ENCODE measurements around the gene IFNA7.
"Not testable (repeated sequence)": the region's sequence is repeated elsewhere in the genome, so short reads cannot be mapped to it uniquely, and the experiment has no call there.

IFNA7 gene

DNA sequence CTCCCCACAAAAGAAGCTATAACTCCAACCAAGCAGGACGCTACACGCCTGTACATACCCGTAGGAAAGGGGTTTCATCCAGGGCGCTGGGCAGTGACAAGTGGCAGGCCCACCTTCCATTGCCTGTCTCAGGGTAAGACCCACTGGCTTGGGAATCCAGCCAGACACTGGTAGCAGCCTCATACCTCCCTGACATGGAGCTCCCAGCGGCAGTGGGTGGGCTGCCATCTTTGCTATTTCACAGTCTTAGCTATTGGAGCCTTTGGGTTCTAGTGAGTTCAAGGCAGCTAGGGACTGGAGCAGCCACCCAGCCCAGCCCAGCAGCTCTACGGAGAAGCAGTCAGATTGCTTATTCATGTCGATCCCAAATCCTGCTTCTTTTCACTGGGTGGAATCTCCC lies 8.3 kb upstream of the IFNA7 start:
- Mint-ChIP-seq H3K27ac (no peak overlapping the region), H3K4me3 (no peak overlapping the region), H3K4me1 (ENCODE audit: low read depth) (peaks cover 1% of the 10 kb centered on the region), H3K36me3 (ENCODE audit: low read depth) (no peaks in the 10 kb centered on the region), H3K9me3 (no peaks in the 10 kb centered on the region), H3K27me3 (ENCODE audit: low read depth) (peaks cover 12% of the 10 kb centered on the region)

DNA sequence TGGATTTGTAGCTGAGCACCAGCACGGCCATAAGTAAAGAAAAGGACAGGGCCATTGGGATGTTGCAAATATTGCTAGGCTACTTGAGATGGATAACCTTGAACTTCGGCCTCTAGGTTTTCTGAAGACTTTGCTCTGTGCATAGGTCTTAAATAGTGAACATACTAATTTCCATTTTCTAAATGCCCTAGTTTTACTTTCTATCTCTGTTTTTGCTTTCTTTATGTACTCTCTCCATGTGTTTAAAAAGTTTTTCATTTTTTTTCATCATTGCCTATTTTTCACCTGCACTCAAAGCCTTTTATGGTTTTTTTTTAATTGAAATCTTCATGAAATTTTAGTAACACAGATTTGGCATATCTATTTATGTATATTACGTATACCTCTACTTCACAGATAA lies 5.0 kb upstream of the IFNA7 start, which contains the start of gene IFNA10:
Gene IFNA10, minus strand, starts transcription at position 101 of the 400 bp plus-strand sequence. Its CDS starts 46 bp downstream, at position 55.
- H3K4me1 Mint-ChIP-seq (ENCODE audit: low read depth); H3K9me3 Mint-ChIP-seq: not testable (repeated sequence)

DNA sequence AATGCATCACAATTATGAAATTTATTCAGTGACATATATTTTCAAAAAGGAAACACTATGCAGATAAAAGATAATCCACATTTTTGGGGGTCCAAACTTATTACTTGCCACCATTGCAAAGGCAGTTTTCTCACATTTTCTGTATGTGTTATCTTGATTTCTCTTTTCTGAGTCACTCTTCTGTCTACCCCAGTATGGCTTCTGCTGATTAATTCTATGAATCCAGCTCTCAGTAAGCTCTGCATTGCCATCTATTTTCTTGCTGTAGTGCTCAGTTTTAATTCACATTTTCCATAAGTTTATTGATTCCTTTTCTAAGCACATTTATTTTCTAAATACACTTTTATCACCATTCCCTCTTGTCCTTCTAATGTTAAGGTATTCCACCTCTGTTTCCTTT lies 3.2 kb upstream of the IFNA7 start:
- Mint-ChIP-seq H3K4me3 (no peak overlapping the region), H3K36me3 (ENCODE audit: low read depth) (no peaks in the 10 kb centered on the region), H3K9me3 (no peaks in the 10 kb centered on the region), H3K27ac (no peak overlapping the region), H3K27me3 (ENCODE audit: low read depth) (peaks cover 32% of the 10 kb centered on the region), H3K4me1 (ENCODE audit: low read depth) (peaks cover 1% of the 10 kb centered on the region)

More for the DNA sequence above, 5.0 kb upstream of the IFNA7 start, which contains the start of gene IFNA10:
- not testable (repeated sequence) for H3K4me3 Mint-ChIP-seq; H3K27ac Mint-ChIP-seq; H3K36me3 Mint-ChIP-seq (ENCODE audit: low read depth)
- H3K27me3 Mint-ChIP-seq (ENCODE audit: low read depth) = peaks cover 20% of the 10 kb centered on the region

DNA sequence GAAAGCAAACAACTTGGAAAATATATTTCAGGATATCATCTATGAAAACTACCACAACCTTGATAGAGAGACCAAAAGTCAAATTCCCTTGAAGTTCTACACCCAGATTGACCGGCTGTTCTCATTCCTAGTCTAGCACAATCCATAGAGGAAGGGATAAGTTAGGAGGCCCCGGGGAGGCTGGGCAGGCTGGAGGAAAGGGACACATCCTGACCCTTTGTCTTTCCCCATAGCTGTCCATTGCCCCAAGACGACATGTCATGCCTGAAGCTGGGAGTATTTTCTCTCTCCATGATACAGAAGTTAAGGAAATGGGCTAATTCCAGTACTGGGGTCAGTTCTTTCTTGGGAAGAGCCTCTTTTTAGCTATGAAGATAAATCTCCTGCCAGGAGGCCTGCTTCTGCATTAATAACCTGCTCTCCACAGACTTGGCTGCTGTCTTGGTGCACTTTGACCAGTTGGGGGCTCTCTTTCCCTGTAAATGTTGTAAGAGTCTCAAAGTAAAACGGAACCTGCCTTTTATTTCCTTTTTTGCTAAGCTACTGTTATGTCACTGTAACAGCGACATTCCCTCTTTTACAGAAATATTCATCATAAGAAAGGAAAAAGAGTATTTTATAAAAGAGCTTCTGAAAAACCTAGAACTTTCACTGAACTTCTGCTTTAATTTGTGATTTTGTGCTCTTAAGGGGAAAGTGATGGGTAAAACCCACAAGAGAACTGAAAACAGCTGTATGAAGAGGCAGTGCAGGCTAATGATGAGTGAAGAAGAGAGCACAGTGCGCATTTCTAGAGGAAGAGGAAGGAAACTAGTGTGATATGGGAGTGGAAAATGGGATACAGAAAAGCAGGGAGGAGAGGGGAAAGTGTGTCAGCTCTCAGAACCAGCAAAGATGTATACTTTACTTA lies 6.9 kb downstream of the IFNA7 start:
- not testable (repeated sequence) for H3K27ac Mint-ChIP-seq; H3K36me3 Mint-ChIP-seq (ENCODE audit: low read depth); H3K9me3 Mint-ChIP-seq; H3K4me1 Mint-ChIP-seq (ENCODE audit: low read depth)
- Mint-ChIP-seq H3K27me3 (ENCODE audit: low read depth) (peaks cover 18% of the 10 kb centered on the region), H3K4me3 (peak overlapping the region; percentile 48)

DNA sequence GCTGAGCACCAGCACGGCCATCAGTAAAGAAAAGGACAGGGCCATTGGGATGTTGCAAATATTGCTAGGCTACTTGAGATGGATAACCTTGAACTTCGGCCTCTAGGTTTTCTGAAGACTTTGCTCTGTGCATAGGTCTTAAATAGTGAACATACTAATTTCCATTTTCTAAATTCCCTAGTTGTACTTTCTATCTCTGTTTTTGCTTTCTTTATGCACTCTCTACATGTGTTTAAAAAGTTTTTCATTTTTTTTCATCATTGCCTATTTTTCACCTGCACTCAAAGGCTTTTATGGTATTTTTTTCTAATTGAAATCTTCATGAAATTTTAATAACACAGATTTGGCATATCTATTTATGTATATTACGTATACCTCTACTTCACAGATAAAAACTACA lies 14.5 kb downstream of the IFNA7 start, which contains the start of gene IFNA4:
Gene IFNA4, minus strand, starts transcription at position 101 of the 400 bp plus-strand sequence. Its CDS starts 56 bp downstream, at position 45.
- H3K4me1 Mint-ChIP-seq (ENCODE audit: low read depth); H3K27ac Mint-ChIP-seq; H3K9me3 Mint-ChIP-seq; H3K4me3 Mint-ChIP-seq; H3K36me3 Mint-ChIP-seq (ENCODE audit: low read depth): not testable (repeated sequence)
- H3K27me3 Mint-ChIP-seq (ENCODE audit: low read depth) = peaks cover 29% of the 10 kb centered on the region

DNA sequence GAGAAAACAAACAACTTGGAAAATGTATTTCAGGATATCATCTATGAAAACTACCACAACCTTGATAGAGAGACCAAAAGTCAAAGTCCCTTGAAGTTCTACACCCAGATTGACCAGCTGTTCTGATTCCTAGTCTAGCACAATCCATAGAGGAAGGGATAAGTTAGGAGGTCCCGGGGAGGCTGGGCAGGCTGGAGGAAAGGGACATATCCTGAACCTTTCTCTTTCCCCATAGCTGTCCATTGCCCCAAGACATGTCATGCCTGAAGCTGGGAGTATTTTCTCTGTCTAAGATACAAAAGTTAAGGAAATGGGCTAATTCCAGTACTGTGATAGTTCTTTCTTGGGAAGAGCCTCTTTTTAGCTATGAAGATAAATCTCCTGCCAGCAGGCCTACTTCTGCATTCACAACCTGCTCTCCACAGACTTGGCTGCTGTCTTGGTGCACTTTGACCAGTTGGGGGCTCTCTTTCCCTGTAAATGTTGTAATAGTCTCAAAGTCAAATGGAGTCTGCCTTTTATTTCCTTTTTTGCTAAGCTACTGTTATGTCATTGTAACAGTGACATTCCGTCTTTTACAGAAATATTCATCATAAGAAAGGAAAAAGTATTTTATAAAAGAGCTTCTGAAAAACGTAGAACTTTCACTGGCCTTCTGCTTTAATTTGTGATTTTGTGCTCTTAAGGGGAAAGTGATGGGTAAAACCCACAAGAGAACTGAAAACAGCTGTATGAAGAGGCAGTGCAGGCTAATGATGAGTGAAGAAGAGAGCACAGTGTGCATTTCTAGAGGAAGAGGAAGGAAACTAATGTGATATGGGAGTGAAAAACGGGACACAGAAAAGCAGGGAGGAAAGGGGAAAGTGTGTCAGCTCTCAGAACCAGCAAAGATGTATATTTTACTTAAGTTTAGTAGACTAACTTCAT lies 18.9 kb downstream of the IFNA7 start:
- H3K36me3 Mint-ChIP-seq (ENCODE audit: low read depth); H3K27ac Mint-ChIP-seq; H3K9me3 Mint-ChIP-seq; H3K4me3 Mint-ChIP-seq; H3K4me1 Mint-ChIP-seq (ENCODE audit: low read depth): not testable (repeated sequence)
- H3K27me3 Mint-ChIP-seq (ENCODE audit: low read depth) = peaks cover 18% of the 10 kb centered on the region

DNA sequence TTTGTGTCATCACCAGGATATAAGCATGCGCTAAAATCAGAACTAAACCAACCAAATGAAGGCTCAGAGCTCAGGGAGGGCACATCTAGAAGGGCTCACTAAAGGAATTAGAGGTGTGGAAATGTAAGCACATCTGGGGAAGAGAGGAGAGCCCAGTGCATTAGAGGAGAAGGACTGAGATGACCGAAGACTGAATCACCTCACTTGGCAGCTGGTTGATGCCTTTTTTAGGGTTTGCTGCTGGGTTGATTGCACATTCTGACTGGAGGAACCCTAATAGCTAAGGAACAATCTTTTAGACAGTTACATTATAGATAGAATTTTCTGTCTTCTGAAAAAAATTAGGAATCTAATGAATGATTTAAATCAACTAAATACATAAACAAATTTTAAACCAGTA lies 27.3 kb downstream of the IFNA7 start:
- no peaks in the 10 kb centered on the region for H3K9me3 Mint-ChIP-seq
- no peak overlapping the region for H3K27ac Mint-ChIP-seq
- no peaks in the 10 kb centered on the region for H3K36me3 Mint-ChIP-seq (ENCODE audit: low read depth)
- peaks cover 46% of the 10 kb centered on the region for H3K27me3 Mint-ChIP-seq (ENCODE audit: low read depth)
- no peak overlapping the region for H3K4me3 Mint-ChIP-seq
- H3K4me1 Mint-ChIP-seq (ENCODE audit: low read depth) = no peaks in the 10 kb centered on the region

DNA sequence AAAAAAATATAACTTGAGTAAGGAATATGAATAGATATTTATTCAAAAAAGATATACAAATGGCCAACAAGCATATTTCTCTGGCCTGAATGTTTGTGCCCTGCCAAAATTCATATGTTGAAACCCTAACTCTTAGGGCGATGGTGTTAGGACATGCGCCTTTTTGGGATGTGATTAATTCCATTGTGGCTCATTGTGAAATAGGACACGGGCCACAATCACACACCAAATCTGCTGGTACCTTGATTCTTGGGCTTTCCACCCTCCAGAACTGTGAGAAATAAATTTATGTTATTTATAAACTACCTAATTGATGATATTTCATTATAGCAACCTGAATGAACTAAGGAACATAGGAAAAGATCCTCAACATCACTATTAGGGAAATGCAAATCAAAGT lies 29.8 kb downstream of the IFNA7 start:
- Mint-ChIP-seq H3K9me3 (no peaks in the 10 kb centered on the region), H3K36me3 (ENCODE audit: low read depth) (no peaks in the 10 kb centered on the region), H3K27me3 (ENCODE audit: low read depth) (peaks cover 60% of the 10 kb centered on the region), H3K4me3 (no peak overlapping the region), H3K4me1 (ENCODE audit: low read depth) (no peaks in the 10 kb centered on the region), H3K27ac (no peak overlapping the region)

DNA sequence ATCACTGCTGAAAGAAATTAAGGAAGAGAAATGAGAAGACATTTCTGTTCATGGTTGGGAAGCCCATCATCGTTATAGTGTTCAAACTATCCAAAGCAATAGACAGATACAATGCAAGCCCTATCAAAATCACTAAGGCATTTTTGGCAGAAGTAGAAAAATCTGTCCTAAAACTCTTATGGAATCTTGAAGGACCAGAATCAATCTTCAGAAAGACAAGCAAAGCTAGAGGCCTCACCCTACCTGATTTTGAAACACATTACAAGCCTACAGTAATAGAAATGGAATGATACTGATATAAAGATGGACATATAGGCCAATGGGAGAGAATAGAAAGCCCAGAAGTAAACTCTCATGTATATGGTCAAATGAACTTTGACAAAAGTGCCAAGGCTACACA lies 30.7 kb downstream of the IFNA7 start:
- no peaks in the 10 kb centered on the region for H3K36me3 Mint-ChIP-seq (ENCODE audit: low read depth)
- no peaks in the 10 kb centered on the region for H3K9me3 Mint-ChIP-seq
- no peak overlapping the region for H3K4me3 Mint-ChIP-seq
- peaks cover 60% of the 10 kb centered on the region for H3K27me3 Mint-ChIP-seq (ENCODE audit: low read depth)
- no peak overlapping the region for H3K27ac Mint-ChIP-seq
- H3K4me1 Mint-ChIP-seq (ENCODE audit: low read depth) = peaks cover 1% of the 10 kb centered on the region

DNA sequence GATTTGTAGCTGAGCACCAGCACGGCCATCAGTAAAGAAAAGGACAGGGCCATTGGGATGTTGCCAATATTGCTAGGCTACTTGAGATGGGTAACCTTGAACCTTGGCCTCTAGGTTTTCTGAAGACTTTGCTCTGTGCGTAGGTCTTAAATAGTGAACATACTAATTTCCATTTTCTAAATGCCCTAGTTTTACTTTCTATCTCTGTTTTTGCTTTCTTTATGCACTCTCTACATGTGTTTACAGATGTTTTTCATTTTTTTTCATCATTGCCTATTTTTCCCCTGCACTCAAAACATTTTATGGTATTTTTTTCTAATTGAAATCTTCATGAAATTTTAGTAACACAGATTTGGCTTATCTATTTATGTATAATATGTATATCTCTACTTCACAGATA lies 35.4 kb downstream of the IFNA7 start, which contains the start of gene IFNA21:
Gene IFNA21, minus strand, starts transcription at position 101 of the 400 bp plus-strand sequence. Its CDS starts 48 bp downstream, at position 53.
- not testable (repeated sequence) for H3K9me3 Mint-ChIP-seq; H3K27ac Mint-ChIP-seq; H3K4me3 Mint-ChIP-seq; H3K36me3 Mint-ChIP-seq (ENCODE audit: low read depth)
- H3K4me1 Mint-ChIP-seq (ENCODE audit: low read depth) = peaks cover 12% of the 10 kb centered on the region
- peaks cover 43% of the 10 kb centered on the region for H3K27me3 Mint-ChIP-seq (ENCODE audit: low read depth)

DNA sequence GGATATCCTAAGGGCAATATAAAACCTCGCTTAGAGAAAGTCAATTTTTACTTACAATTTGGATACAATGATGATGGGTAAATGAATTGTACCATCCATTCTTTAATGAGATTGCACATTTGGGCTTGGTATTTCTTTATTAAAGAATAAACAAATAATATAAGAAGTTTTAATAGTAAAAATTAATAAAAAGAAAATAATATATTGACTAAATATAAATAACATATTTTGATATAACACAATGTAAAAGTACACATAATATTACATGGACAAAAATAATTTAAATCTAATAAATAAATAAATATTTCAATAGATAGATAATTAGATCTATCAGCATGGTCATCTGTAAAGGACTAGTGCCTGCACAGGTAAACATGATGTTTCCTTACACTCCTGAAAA lies 36.5 kb downstream of the IFNA7 start:
- peaks cover 35% of the 10 kb centered on the region for H3K27me3 Mint-ChIP-seq (ENCODE audit: low read depth)

DNA sequence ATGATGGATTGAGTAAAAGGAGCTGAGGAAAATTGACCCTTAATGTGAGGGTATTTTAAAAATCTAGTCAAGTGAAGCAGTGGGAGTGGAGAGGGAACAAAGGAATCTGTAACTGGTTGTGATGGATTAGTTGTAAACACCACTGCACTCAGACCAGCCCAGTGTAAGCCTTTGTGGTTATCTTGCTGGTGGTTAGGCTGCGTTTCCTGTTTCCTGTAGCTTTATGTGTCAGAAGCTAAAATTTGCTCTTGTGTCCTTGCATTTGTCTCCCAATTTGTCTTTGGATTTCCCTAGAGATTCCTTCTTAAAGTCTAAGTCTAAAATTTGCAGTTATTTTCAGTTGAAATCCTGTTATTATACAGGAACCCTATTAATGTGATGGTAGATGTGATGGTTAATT lies 41.8 kb downstream of the IFNA7 start:
- H3K27me3 Mint-ChIP-seq (ENCODE audit: low read depth) = peaks cover 8% of the 10 kb centered on the region
- H3K4me1 Mint-ChIP-seq (ENCODE audit: low read depth) = peaks cover 34% of the 10 kb centered on the region
- H3K36me3 Mint-ChIP-seq (ENCODE audit: low read depth) = peaks cover 2% of the 10 kb centered on the region
- H3K4me3 Mint-ChIP-seq = peak overlapping the region; percentile 57
- peak overlapping the region; percentile 43 for H3K27ac Mint-ChIP-seq
- peaks cover 12% of the 10 kb centered on the region for H3K9me3 Mint-ChIP-seq

More for the DNA sequence above, 36.5 kb downstream of the IFNA7 start:
- no peak overlapping the region for H3K27ac Mint-ChIP-seq
- H3K4me3 Mint-ChIP-seq = no peak overlapping the region
- H3K36me3 Mint-ChIP-seq (ENCODE audit: low read depth) = peaks cover 2% of the 10 kb centered on the region
- H3K4me1 Mint-ChIP-seq (ENCODE audit: low read depth) = peaks cover 21% of the 10 kb centered on the region
- no peaks in the 10 kb centered on the region for H3K9me3 Mint-ChIP-seq

DNA sequence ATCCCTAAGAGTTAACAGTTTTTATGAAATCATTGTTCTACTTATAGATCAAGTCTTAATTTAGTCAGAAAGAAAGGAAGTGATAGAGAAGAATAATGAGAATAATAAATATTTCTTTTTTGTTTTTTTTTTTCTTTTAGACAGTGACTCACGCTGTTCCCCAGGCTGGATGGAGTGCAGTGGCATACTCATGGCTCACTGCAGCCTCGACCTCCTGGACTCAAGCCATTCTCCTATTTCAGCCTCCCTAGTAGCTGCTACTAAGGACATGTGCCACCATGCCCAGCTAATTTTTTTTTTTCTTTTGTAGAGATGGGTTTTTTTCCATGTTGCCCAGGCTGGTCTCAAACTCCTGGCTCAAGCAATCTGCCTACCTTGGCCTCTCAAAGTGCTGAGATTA lies 46.5 kb downstream of the IFNA7 start:
- Mint-ChIP-seq H3K27ac (no peak overlapping the region), H3K27me3 (ENCODE audit: low read depth) (peaks cover 19% of the 10 kb centered on the region), H3K4me1 (ENCODE audit: low read depth) (peaks cover 21% of the 10 kb centered on the region), H3K9me3 (peaks cover 12% of the 10 kb centered on the region), H3K4me3 (no peak overlapping the region), H3K36me3 (ENCODE audit: low read depth) (no peaks in the 10 kb centered on the region)

DNA sequence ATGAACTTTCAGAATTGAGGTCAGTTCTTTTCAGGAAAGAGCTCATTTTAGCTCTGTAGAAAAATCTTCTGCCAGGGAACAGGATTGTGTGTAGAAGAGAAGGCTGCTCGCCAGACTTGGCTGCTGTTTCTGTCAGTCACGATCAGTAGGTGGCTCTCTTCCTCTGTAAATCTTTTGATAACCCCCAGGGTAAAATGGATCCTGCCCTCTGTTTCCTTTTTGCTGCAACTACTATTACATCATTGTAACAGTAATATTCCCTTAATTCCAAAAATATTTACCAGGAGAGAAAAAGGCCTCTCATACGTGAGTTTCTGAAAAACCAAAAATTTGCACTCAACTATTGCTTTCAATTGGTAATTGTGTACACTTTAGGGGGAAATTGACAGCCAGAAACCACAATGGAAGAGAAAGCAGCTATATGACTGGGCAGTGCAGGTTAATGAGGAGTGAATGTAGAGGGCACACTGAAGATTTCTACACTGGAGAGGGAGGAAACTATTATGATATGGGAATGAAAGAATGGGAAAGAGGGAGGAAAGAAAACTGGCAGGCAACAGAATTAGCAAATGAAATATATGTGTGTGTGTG lies 47.9 kb downstream of the IFNA7 start:
- no peak overlapping the region for H3K27ac Mint-ChIP-seq
- peaks cover 18% of the 10 kb centered on the region for H3K27me3 Mint-ChIP-seq (ENCODE audit: low read depth)
- peaks cover 13% of the 10 kb centered on the region for H3K9me3 Mint-ChIP-seq
- H3K36me3 Mint-ChIP-seq (ENCODE audit: low read depth) = no peaks in the 10 kb centered on the region
- H3K4me1 Mint-ChIP-seq (ENCODE audit: low read depth) = peaks cover 13% of the 10 kb centered on the region
- no peak overlapping the region for H3K4me3 Mint-ChIP-seq

Data from T-helper 1 cell treated with Interleukin-12 subunit alpha and Interleukin-12 subunit beta and Interleukin-4 antibody, amounts not matched to agents 30 μg/mL and 1 μg/mL, for 36 hours (primary cell).